SK-N-SH treated with all-trans-retinoic acid at 6 μM for 48 hours (cell line): ENCODE data around the gene CD320.

ENCODE experiments used
- CREB5 ChIP-seq: fragments of 250-450 bp; sonication (Bioruptor Pico); IDR thresholded peaks from 2 replicates; pipeline ENCODE4 v1.5.1; 2020; ENCODE audit warnings: low read depth, mild to moderate bottlenecking, moderate library complexity
- CSDC2 ChIP-seq: fragments of 250-450 bp; sonication (Bioruptor Pico); IDR thresholded peaks from 2 replicates; pipeline ENCODE4 v1.5.0; 2020; ENCODE audit warnings: mild to moderate bottlenecking, moderate library complexity
- GLIS3 ChIP-seq: fragments of 250-450 bp; sonication (Bioruptor Pico); IDR thresholded peaks from 2 replicates; pipeline ENCODE4 v1.5.0; 2020; ENCODE audit warnings: mild to moderate bottlenecking, moderate library complexity
- PATZ1 ChIP-seq: fragments of 250-450 bp; sonication (Bioruptor Pico); IDR thresholded peaks from 2 replicates; pipeline ENCODE4 v1.8.0; 2020; ENCODE audit warnings: mild to moderate bottlenecking, moderate library complexity, borderline replicate concordance
- RARB ChIP-seq: fragments of 250-450 bp; sonication (Bioruptor Pico); IDR thresholded peaks from 2 replicates; pipeline ENCODE4 v1.8.0; 2021; ENCODE audit warnings: mild to moderate bottlenecking, moderate library complexity
- SNAI2 ChIP-seq: fragments of 250-450 bp; sonication (Bioruptor Pico); IDR thresholded peaks from 2 replicates; pipeline ENCODE4 v1.5.0; 2020; ENCODE audit warnings: mild to moderate bottlenecking, moderate library complexity
- TCF4 ChIP-seq: fragments of 250-450 bp; sonication (Bioruptor Pico); IDR thresholded peaks from 2 replicates; pipeline ENCODE4 v1.8.0; 2021; ENCODE audit warnings: mild to moderate bottlenecking, moderate library complexity, borderline replicate concordance
- ZFP30 ChIP-seq: fragments of 450-650 bp; formaldehyde crosslinking; IDR thresholded peaks from 2 replicates; pipeline ENCODE4 v1.5.0; 2022; ENCODE audit warnings: mild to moderate bottlenecking, moderate library complexity
- ZNF70 ChIP-seq: fragments of 450-650 bp; formaldehyde crosslinking; IDR thresholded peaks from 2 replicates; pipeline ENCODE4 v1.5.0; 2020; ENCODE audit warnings: mild to moderate bottlenecking, moderate library complexity

GRCh38 chr19:8252922-8253589, 55.1 kb downstream of the CD320 start:
- TF ChIP-seq PATZ1 (CRISPR knock-in tag), result no peak
- no peak for TF ChIP-seq CSDC2 (CRISPR knock-in tag)
- no peak for TF ChIP-seq RARB (CRISPR knock-in tag)
- TF ChIP-seq CREB5, result no peak
- TF ChIP-seq SNAI2 (CRISPR knock-in tag), result no peak
- TF ChIP-seq TCF4 (CRISPR knock-in tag), result no peak
- TF ChIP-seq GLIS3 (CRISPR knock-in tag), result no peak
- TF ChIP-seq ZNF70, result no peak
- TF ChIP-seq ZFP30 (CRISPR knock-in tag), result no peak
